WTC11 (cell line): ENCODE results near the gene MLX. TPM values are rescaled to one million over a fixed set of nuclear protein-coding genes. Genes with fewer than 3 reads are reported as not detected.

ENCODE experiments used
- ATAC-seq: fragments of 200-7000 bp; cut with Tn5 transposase; 2 replicates; pipeline ENCODE4 v1.10.0; 2021; ENCODE audit warnings: mild to moderate bottlenecking, moderate library complexity
- CTCF ChIA-PET: fragments of 300-600 bp; sonication (Branson Sonifier 250); formaldehyde crosslinking; loops from one replicate; lab custom pipeline; 2021; ENCODE audit warnings: antibody characterized with exemption; lab: Charles Lee
- POLR2A ChIA-PET: fragments of 350-600 bp; sonication (Branson Sonifier 250); formaldehyde crosslinking; loops from one replicate; lab custom pipeline; 2021; ENCODE audit warnings: antibody characterized with exemption; lab: Charles Lee
- DNase-seq: peaks from one replicate; pipeline ENCODE4 v3.0.0; 2021; ENCODE audit warnings: low spot score
- H3K27ac Mint-ChIP-seq: 2 replicates; pipeline ENCODE4 v1.8.0; 2021; ENCODE audit warnings: mixed read lengths
- H3K27me3 Mint-ChIP-seq: 2 replicates; pipeline ENCODE4 v1.8.0; 2021; ENCODE audit warnings: low read depth, mild to moderate bottlenecking, moderate library complexity, mixed read lengths
- H3K36me3 Mint-ChIP-seq: 2 replicates; pipeline ENCODE4 v1.8.0; 2021; ENCODE audit warnings: mixed read lengths
- H3K4me1 Mint-ChIP-seq: 2 replicates; pipeline ENCODE4 v1.8.0; 2022; ENCODE audit warnings: mixed read lengths
- H3K4me3 Mint-ChIP-seq: 2 replicates; pipeline ENCODE4 v1.8.0; 2021; ENCODE audit warnings: mild to moderate bottlenecking, moderate library complexity, mixed read lengths
- H3K9me3 Mint-ChIP-seq: 2 replicates; pipeline ENCODE4 v1.8.0; 2021; ENCODE audit warnings: mixed read lengths
- ATF1 ChIP-seq: sonication (generic); formaldehyde crosslinking; IDR thresholded peaks from 2 replicates; pipeline ENCODE4 v1.8.1; 2023; ENCODE audit warnings: mild to moderate bottlenecking, moderate library complexity, missing genetic modification reagents
- ATF2 ChIP-seq: sonication (generic); formaldehyde crosslinking; IDR thresholded peaks from 2 replicates; pipeline ENCODE4 v1.8.1; 2022; ENCODE audit warnings: low read depth, missing genetic modification reagents, borderline replicate concordance
- CDX4 ChIP-seq: fragments of 250-450 bp; sonication (Bioruptor Pico); IDR thresholded peaks from 2 replicates; pipeline ENCODE4 v1.9.0; 2021; ENCODE audit warnings: moderate library complexity, mild to moderate bottlenecking, inconsistent platforms, borderline replicate concordance
- E2F1 ChIP-seq: sonication (generic); formaldehyde crosslinking; IDR thresholded peaks from 2 replicates; pipeline ENCODE4 v1.8.0; 2022; ENCODE audit warnings: mild to moderate bottlenecking, missing genetic modification reagents
- E2F5 ChIP-seq: sonication (generic); formaldehyde crosslinking; IDR thresholded peaks from 2 replicates; pipeline ENCODE4 v1.8.1; 2022; ENCODE audit warnings: mild to moderate bottlenecking, moderate library complexity, missing genetic modification reagents
- FOXP1 ChIP-seq: sonication (generic); formaldehyde crosslinking; IDR thresholded peaks from 2 replicates; pipeline ENCODE4 v1.8.0; 2022; ENCODE audit warnings: missing genetic modification reagents, mild to moderate bottlenecking, moderate library complexity, borderline replicate concordance
- FOXP4 ChIP-seq: sonication (generic); formaldehyde crosslinking; IDR thresholded peaks from 2 replicates; pipeline ENCODE4 v1.8.0; 2022; ENCODE audit warnings: mild to moderate bottlenecking, missing genetic modification reagents
- GRHL2 ChIP-seq: fragments of 250-450 bp; sonication (Bioruptor Pico); IDR thresholded peaks from 2 replicates; pipeline ENCODE4 v1.8.0; 2022; ENCODE audit warnings: mild to moderate bottlenecking, moderate library complexity; ENCODE audit not compliant: insufficient replicate concordance, severe bottlenecking
- HMGXB4 ChIP-seq: sonication (generic); formaldehyde crosslinking; IDR thresholded peaks from 2 replicates; pipeline ENCODE4 v1.8.1; 2023; ENCODE audit warnings: mild to moderate bottlenecking, moderate library complexity, missing genetic modification reagents
- IRF1 ChIP-seq: sonication (generic); formaldehyde crosslinking; IDR thresholded peaks from 2 replicates; pipeline ENCODE4 v1.8.0; 2023; ENCODE audit warnings: missing genetic modification reagents
- MXD4 ChIP-seq: fragments of 250-450 bp; sonication (Bioruptor Pico); IDR thresholded peaks from 2 replicates; pipeline ENCODE4 v1.8.0; 2021; ENCODE audit warnings: mild to moderate bottlenecking, moderate library complexity, borderline replicate concordance
- NFE2L1 ChIP-seq: sonication (generic); formaldehyde crosslinking; IDR thresholded peaks from 2 replicates; pipeline ENCODE4 v1.8.1; 2023; ENCODE audit warnings: missing genetic modification reagents
- RORB ChIP-seq: fragments of 250-450 bp; sonication (Bioruptor Pico); IDR thresholded peaks from 2 replicates; pipeline ENCODE4 v1.9.0; 2021; ENCODE audit warnings: mild to moderate bottlenecking
- SOX15 ChIP-seq: fragments of 250-450 bp; sonication (Bioruptor Pico); IDR thresholded peaks from 2 replicates; pipeline ENCODE4 v1.9.0; 2021; ENCODE audit warnings: mild to moderate bottlenecking
- TEAD1 ChIP-seq: sonication (generic); formaldehyde crosslinking; IDR thresholded peaks from 2 replicates; pipeline ENCODE4 v1.8.0; 2022; ENCODE audit warnings: mild to moderate bottlenecking, missing genetic modification reagents
- ZMAT4 ChIP-seq: fragments of 250-450 bp; sonication (Bioruptor Pico); IDR thresholded peaks from 2 replicates; pipeline ENCODE4 v1.9.0; 2021; ENCODE audit warnings: mild to moderate bottlenecking
- ZNF121 ChIP-seq: sonication (generic); formaldehyde crosslinking; IDR thresholded peaks from 2 replicates; pipeline ENCODE4 v1.8.0; 2023; ENCODE audit warnings: missing genetic modification reagents
- ZNF219 ChIP-seq: sonication (generic); formaldehyde crosslinking; IDR thresholded peaks from 2 replicates; pipeline ENCODE4 v1.8.0; 2023; ENCODE audit warnings: missing genetic modification reagents, mild to moderate bottlenecking, borderline replicate concordance
- ZNF263 ChIP-seq: sonication (generic); formaldehyde crosslinking; IDR thresholded peaks from 2 replicates; pipeline ENCODE4 v1.8.1; 2022; ENCODE audit warnings: low read depth, mild to moderate bottlenecking, moderate library complexity, missing genetic modification reagents
- ZSCAN18 ChIP-seq: fragments of 250-450 bp; sonication (Bioruptor Pico); IDR thresholded peaks from 2 replicates; pipeline ENCODE4 v2.1.2; 2022; ENCODE audit warnings: mild to moderate bottlenecking, moderate library complexity
- total RNA-seq: library from RNA; stranded (reverse); gene quantifications from 3 replicates; pipeline ENCODE4 v1.2.3, GENCODE V29; 2021

The MLX gene
- total RNA-seq, 1 experiment from 2014 or later = 34.9 TPM

GRCh38 chr17:42584880-42585279, 18.0 kb downstream of the MLX start (continued):
- no peak for TF ChIP-seq CDX4 (CRISPR knock-in tag)
- no peak for TF ChIP-seq TEAD1 (CRISPR knock-in tag)
- no peak for TF ChIP-seq RORB (CRISPR knock-in tag)
- no peak for TF ChIP-seq FOXP1 (CRISPR knock-in tag)

GRCh38 chr17:42585353-42585752, 18.5 kb downstream of the MLX start:
- H3K4me1 Mint-ChIP-seq = no peaks in the 10 kb centered on the region
- ChIA-PET CTCF (no interaction called here), POLR2A (interaction anchor here (0.6 kb wide), 1 partner anchor 9 kb away, joined by 3 read pairs; no protein-coding TSS in a partner anchor)
- H3K27me3 Mint-ChIP-seq = no peaks in the 10 kb centered on the region
- no peak overlapping the region for H3K27ac Mint-ChIP-seq
- TF ChIP-seq IRF1 (CRISPR knock-in tag) = no peak
- TF ChIP-seq SOX15 = no peak
- no peak for TF ChIP-seq E2F1 (CRISPR knock-in tag)
- TF ChIP-seq GRHL2 (CRISPR knock-in tag) = no peak
- no peak for TF ChIP-seq ZNF219 (CRISPR knock-in tag)
- no peak for TF ChIP-seq ZMAT4 (CRISPR knock-in tag)
- TF ChIP-seq NFE2L1 (CRISPR knock-in tag) = no peak
- no peak for TF ChIP-seq ZNF121 (CRISPR knock-in tag)
- no peak for TF ChIP-seq E2F5
- no peak for TF ChIP-seq ZSCAN18 (CRISPR knock-in tag)
- TF ChIP-seq HMGXB4 (CRISPR knock-in tag) = no peak
- no peak for TF ChIP-seq ATF1 (CRISPR knock-in tag)
- TF ChIP-seq MXD4 (CRISPR knock-in tag) = no peak
- no peak for TF ChIP-seq ZNF263 (CRISPR knock-in tag)
- TF ChIP-seq RORB (CRISPR knock-in tag) = no peak
- no peak for TF ChIP-seq FOXP4 (CRISPR knock-in tag)
- no peak for TF ChIP-seq ATF2 (CRISPR knock-in tag)
- TF ChIP-seq, all 79 proteins: peak for 0
- Mint-ChIP-seq H3K36me3 (peaks cover 54% of the 10 kb centered on the region), H3K9me3 (no peaks in the 10 kb centered on the region), H3K4me3 (no peak overlapping the region)
- DNase-seq (no peak), ATAC-seq (no peak)
